HEK293 (cell line): ENCODE results near the gene PRICKLE3.

Experiments used
- CTCF ChIA-PET: fragments of 350-600 bp; formaldehyde crosslinking; extraction: SDS; loops from one replicate; lab custom pipeline; 2021; ENCODE audit warnings: antibody characterized with exemption; lab: Yijun Ruan, JAX
- POLR2A ChIA-PET: fragments of 300-600 bp; formaldehyde crosslinking; extraction: SDS; loops from one replicate; lab custom pipeline; 2020; ENCODE audit warnings: antibody characterized with exemption, inconsistent platforms; lab: Yijun Ruan, JAX
- H3K27ac ChIP-seq: fragments of 200-500 bp; sonication (Bioruptor generic); 2 replicates; pipeline ENCODE4 v1.5.1; 2014; ENCODE audit warnings: low read depth, low read length, control low read depth, inconsistent platforms; ENCODE audit errors: extremely low read depth
- H3K36me3 ChIP-seq, 2 experiments: fragments of 200-500 bp in 1 of 2; sonication (Bioruptor generic) in 1 of 2; 1 replicate in 1 of 2; 2 replicates in 1 of 2; pipeline ENCODE4 v1.5.1; 2014 to 2017; ENCODE audit warnings: inconsistent platforms in 2 of 2, low read length in 2 of 2; ENCODE audit not compliant: control insufficient read depth in 2 of 2, insufficient read depth in 1 of 2
- H3K4me1 ChIP-seq: fragments of 200-500 bp; sonication (Bioruptor generic); 2 replicates; pipeline ENCODE4 v1.5.1; 2014; ENCODE audit warnings: mild to moderate bottlenecking, low read length, inconsistent platforms; ENCODE audit not compliant: control insufficient read depth, insufficient read depth
- H3K4me3 ChIP-seq: 2 replicates; pipeline ENCODE4 v1.5.1; 2011; ENCODE audit warnings: low read depth, mild to moderate bottlenecking, control low read depth, low read length, moderate library complexity
- H3K9me3 ChIP-seq: fragments of 200-500 bp; sonication (Bioruptor generic); 2 replicates; pipeline ENCODE4 v1.5.1; 2014; ENCODE audit warnings: low read depth, low read length, inconsistent platforms; ENCODE audit not compliant: control insufficient read depth, insufficient read depth
- ATF2 ChIP-seq: fragments of 450-650 bp; formaldehyde crosslinking; IDR thresholded peaks from 2 replicates; pipeline ENCODE4 v1.5.1; 2016; ENCODE audit warnings: missing biosample characterization, missing genetic modification characterization, low read depth
- EGR2 ChIP-seq: fragments of 450-650 bp; formaldehyde crosslinking; IDR thresholded peaks from 2 replicates; pipeline ENCODE4 v1.5.1; 2016; ENCODE audit warnings: low read depth, missing biosample characterization, missing genetic modification characterization
- GLI2 ChIP-seq: fragments of 450-650 bp; formaldehyde crosslinking; IDR thresholded peaks from 2 replicates; pipeline ENCODE4; 2017; ENCODE audit warnings: missing biosample characterization, missing genetic modification characterization, low read depth, borderline replicate concordance
- GLI4 ChIP-seq: fragments of 450-650 bp; formaldehyde crosslinking; IDR thresholded peaks from 2 replicates; pipeline ENCODE4 v1.5.1; 2016; ENCODE audit warnings: missing biosample characterization, missing genetic modification characterization
- KLF8 ChIP-seq: fragments of 450-650 bp; formaldehyde crosslinking; IDR thresholded peaks from 2 replicates; pipeline ENCODE4 v1.5.1; 2016; ENCODE audit warnings: missing biosample characterization, missing genetic modification characterization
- MEIS1 ChIP-seq: sonication (generic); formaldehyde crosslinking; IDR thresholded peaks from 2 replicates; pipeline ENCODE4 v1.8.1; 2022; ENCODE audit warnings: missing genetic modification reagents, mild to moderate bottlenecking, borderline replicate concordance
- PRDM10 ChIP-seq: fragments of 450-650 bp; formaldehyde crosslinking; IDR thresholded peaks from 2 replicates; pipeline ENCODE4 v1.5.1; 2016; ENCODE audit warnings: missing biosample characterization, missing genetic modification characterization
- PRDM2 ChIP-seq: fragments of 450-650 bp; formaldehyde crosslinking; IDR thresholded peaks from 2 replicates; pipeline ENCODE4 v1.5.1; 2016; ENCODE audit warnings: missing biosample characterization, missing genetic modification characterization, borderline replicate concordance
- RBAK ChIP-seq: fragments of 450-650 bp; formaldehyde crosslinking; IDR thresholded peaks from 2 replicates; pipeline ENCODE4 v1.5.1; 2016; ENCODE audit warnings: missing biosample characterization, missing genetic modification characterization
- SP3 ChIP-seq: fragments of 450-650 bp; formaldehyde crosslinking; IDR thresholded peaks from 2 replicates; pipeline ENCODE4 v1.5.1; 2016; ENCODE audit warnings: missing biosample characterization, missing genetic modification characterization
- ZBTB6 ChIP-seq: fragments of 450-650 bp; formaldehyde crosslinking; IDR thresholded peaks from 2 replicates; pipeline ENCODE4 v1.5.1; 2017; ENCODE audit warnings: missing biosample characterization, missing genetic modification characterization
- ZFHX2 ChIP-seq: fragments of 450-650 bp; formaldehyde crosslinking; conservative IDR thresholded peaks from 2 replicates; pipeline ENCODE4 v1.5.1; 2016; ENCODE audit warnings: missing biosample characterization, missing genetic modification characterization
- ZNF132 ChIP-seq: fragments of 450-650 bp; formaldehyde crosslinking; IDR thresholded peaks from 2 replicates; pipeline ENCODE4 v1.5.1; 2017; ENCODE audit warnings: missing biosample characterization, missing genetic modification characterization, borderline replicate concordance
- ZNF341 ChIP-seq: fragments of 450-650 bp; formaldehyde crosslinking; IDR thresholded peaks from 2 replicates; pipeline ENCODE4; 2016; ENCODE audit warnings: low read depth, missing biosample characterization, missing genetic modification characterization
- ZNF404 ChIP-seq: fragments of 450-650 bp; formaldehyde crosslinking; IDR thresholded peaks from 2 replicates; pipeline ENCODE4 v1.5.1; 2017; ENCODE audit warnings: missing biosample characterization, missing genetic modification characterization
- ZNF580 ChIP-seq: fragments of 450-650 bp; formaldehyde crosslinking; IDR thresholded peaks from 2 replicates; pipeline ENCODE4 v1.5.1; 2016; ENCODE audit warnings: missing biosample characterization, missing genetic modification characterization
- ZNF623 ChIP-seq: fragments of 450-650 bp; formaldehyde crosslinking; IDR thresholded peaks from 2 replicates; pipeline ENCODE4 v1.5.1; 2016; ENCODE audit warnings: missing biosample characterization, missing genetic modification characterization
- ZNF654 ChIP-seq: fragments of 450-650 bp; formaldehyde crosslinking; IDR thresholded peaks from 2 replicates; pipeline ENCODE4 v1.5.1; 2016; ENCODE audit warnings: low read depth, missing biosample characterization, missing genetic modification characterization
- ZNF747 ChIP-seq: fragments of 450-650 bp; formaldehyde crosslinking; IDR thresholded peaks from 2 replicates; pipeline ENCODE4 v1.5.1; 2016; ENCODE audit warnings: missing biosample characterization, missing genetic modification characterization
- TF ChIP-seq, protein P1 (sequence below): fragments of 450-650 bp; formaldehyde crosslinking; IDR thresholded peaks from 2 replicates; pipeline ENCODE4 v1.5.1; 2016; ENCODE audit warnings: missing biosample characterization, missing genetic modification characterization

Gene PRICKLE3

DNA sequence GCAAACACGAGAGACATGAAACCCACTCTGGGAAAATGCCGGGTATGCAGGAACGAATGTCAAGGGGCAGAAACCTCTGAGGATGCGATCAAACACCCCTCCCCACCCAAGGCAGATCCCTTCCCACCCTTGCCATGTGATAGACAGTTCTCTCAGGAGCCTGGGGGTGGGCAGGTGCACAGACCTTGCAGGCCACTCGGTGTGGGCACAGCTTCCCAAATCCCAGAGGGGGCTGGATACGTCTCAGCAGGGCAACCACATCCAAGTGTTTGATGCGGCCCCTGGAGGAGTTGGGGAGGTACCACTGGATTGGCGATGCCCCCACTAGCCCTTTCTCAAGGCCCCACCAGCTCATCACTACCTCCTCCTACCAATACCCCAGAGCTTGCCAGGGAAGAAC is 24.2 kb upstream of the PRICKLE3 start:
- ChIA-PET CTCF (interaction anchor here (1.1 kb wide), 1 partner anchor 20 kb away, joined by 3 read pairs; no protein-coding TSS in a partner anchor), POLR2A (no interaction called here)

GRCh38 chrX:49209434-49210251 is 23.5 kb upstream of the PRICKLE3 start:
- TF ChIP-seq ZNF654 (tag by site-specific recombination) (no peak), EGR2 (tag by site-specific recombination) (peak; percentile 56; the same call in 1 of the 2 replicates), ZNF747 (tag by site-specific recombination) (no peak), GLI2 (no peak), ZNF132 (no peak), PRDM2 (tag by site-specific recombination) (no peak), ATF2 (tag by site-specific recombination) (peak; percentile 46), ZNF341 (tag by site-specific recombination) (peak; percentile 43), ZBTB6 (tag by site-specific recombination) (no peak), ZFHX2 (peak; percentile 62), PRDM10 (tag by site-specific recombination) (0 out of 2 replicates have a peak, but pooled peaks have one; percentile 11), ZNF580 (tag by site-specific recombination) (no peak), MEIS1 (no peak)
- Histone ChIP-seq H3K4me1 (no peaks in the 10 kb centered on the region), H3K9me3 (no peaks in the 10 kb centered on the region), H3K4me3 (no peak overlapping the region), H3K27ac (no peak overlapping the region), H3K36me3 (no peaks in the 10 kb centered on the region)
- POLR2A ChIA-PET = interaction anchor here (0.7 kb wide), 1 partner anchor 19 kb away, joined by 4 read pairs; no protein-coding TSS in a partner anchor
- CTCF ChIA-PET = interaction anchor here (1.1 kb wide), 1 partner anchor 19 kb away, joined by 3 read pairs; no protein-coding TSS in a partner anchor

More for the DNA sequence above, 24.2 kb upstream of the PRICKLE3 start:
- TF ChIP-seq ZNF623 (tag by site-specific recombination) (no peak), GLI4 (tag by site-specific recombination) (no peak), ZNF404 (tag by site-specific recombination) (no peak), KLF8 (tag by site-specific recombination) (no peak), RBAK (tag by site-specific recombination) (no peak), SP3 (tag by site-specific recombination) (no peak)
- TF ChIP-seq, protein P1, sequence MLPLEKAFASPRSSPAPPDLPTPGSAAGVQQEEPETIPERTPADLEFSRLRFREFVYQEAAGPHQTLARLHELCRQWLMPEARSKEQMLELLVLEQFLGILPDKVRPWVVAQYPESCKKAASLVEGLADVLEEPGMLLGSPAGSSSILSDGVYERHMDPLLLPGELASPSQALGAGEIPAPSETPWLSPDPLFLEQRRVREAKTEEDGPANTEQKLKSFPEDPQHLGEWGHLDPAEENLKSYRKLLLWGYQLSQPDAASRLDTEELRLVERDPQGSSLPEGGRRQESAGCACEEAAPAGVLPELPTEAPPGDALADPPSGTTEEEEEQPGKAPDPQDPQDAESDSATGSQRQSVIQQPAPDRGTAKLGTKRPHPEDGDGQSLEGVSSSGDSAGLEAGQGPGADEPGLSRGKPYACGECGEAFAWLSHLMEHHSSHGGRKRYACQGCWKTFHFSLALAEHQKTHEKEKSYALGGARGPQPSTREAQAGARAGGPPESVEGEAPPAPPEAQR = no peak
- Histone ChIP-seq H3K4me3 (no peak overlapping the region), H3K36me3 (no peaks in the 10 kb centered on the region), H3K27ac (no peak overlapping the region), H3K9me3 (no peaks in the 10 kb centered on the region), H3K4me1 (no peaks in the 10 kb centered on the region)
